Stimulated activated CD8-positive, alpha-beta memory T cell treated with anti-CD3 and anti-CD28 coated beads, Interleukin-12 subunit alpha, Interleukin-12 subunit beta, amount 100 ng/mL, for 1 hour (primary cell): Measurements from ENCODE around the gene SOX18.
"Not testable (repeated sequence)": the region's sequence is repeated elsewhere in the genome, so short reads cannot be mapped to it uniquely, and the experiment has no call there.

Experiments used
- DNase-seq: peaks from one replicate; pipeline ENCODE4 v3.0.0-alpha.2; 2020; ENCODE audit warnings: low read depth

Gene SOX18

GRCh38 chr20:64049060-64049877, at the start of gene SOX18:
Gene SOX18, minus strand, starts transcription at chr20:64049639. Its CDS starts 123 bp downstream, at chr20:64049516.
- no peak for DNase-seq

- no peak for DNase-seq
These were observed 49.1 kb upstream of the SOX18 start for GRCh38 chr20:64098471-64099013.

- DNase-seq, result no peak
These were observed 47.1 kb upstream of the SOX18 start for GRCh38 chr20:64096535-64096934.

GRCh38 chr20:64095927-64096326, 46.5 kb upstream of the SOX18 start:
- no peak for DNase-seq

GRCh38 chr20:64095455-64095854, 46.0 kb upstream of the SOX18 start:
- DNase-seq, result no peak

- no peak for DNase-seq
These were observed 43.6 kb upstream of the SOX18 start for GRCh38 chr20:64093013-64093503.

GRCh38 chr20:64092258-64093012, 43.0 kb upstream of the SOX18 start:
- no peak for DNase-seq

- DNase-seq, result no peak
These were observed 42.3 kb upstream of the SOX18 start for GRCh38 chr20:64091770-64092169.

GRCh38 chr20:64091340-64091739, 41.9 kb upstream of the SOX18 start:
- no peak for DNase-seq

GRCh38 chr20:64090165-64090564, 40.7 kb upstream of the SOX18 start:
- DNase-seq, result no peak

- not testable (repeated sequence) for DNase-seq
These were observed 39.1 kb upstream of the SOX18 start for GRCh38 chr20:64088586-64088985.

- DNase-seq, result not testable (repeated sequence)
These were observed 37.9 kb upstream of the SOX18 start for GRCh38 chr20:64087226-64087825.

GRCh38 chr20:64086801-64087200, 37.4 kb upstream of the SOX18 start:
- DNase-seq, result no peak

- no peak for DNase-seq
These were observed 35.3 kb upstream of the SOX18 start for GRCh38 chr20:64084685-64085152.

- DNase-seq, result no peak
These were observed 34.6 kb upstream of the SOX18 start, which contains the start of gene LKAAEAR1 for GRCh38 chr20:64083804-64084684. Gene LKAAEAR1, minus strand, starts transcription at chr20:64084398. Its CDS starts 179 bp downstream, at chr20:64084219.

- DNase-seq, result peak; percentile 35
These were observed 34.0 kb upstream of the SOX18 start for GRCh38 chr20:64083378-64083803.

- no peak for DNase-seq
These were observed 33.5 kb upstream of the SOX18 start for GRCh38 chr20:64082820-64083377.

- no peak for DNase-seq
These were observed 32.8 kb upstream of the SOX18 start for GRCh38 chr20:64082126-64082731.

- DNase-seq, result no peak
These were observed 32.2 kb upstream of the SOX18 start for GRCh38 chr20:64081624-64081964.
